HEK293T (cell line): Measurements from ENCODE around the gene LUZP1.

Experiments
- CTCF ChIA-PET: fragments of 350-600 bp; formaldehyde crosslinking; extraction: SDS; loops from one replicate; lab custom pipeline; 2021; ENCODE audit warnings: antibody characterized with exemption, inconsistent platforms; lab: Yijun Ruan, JAX
- POLR2A ChIA-PET: fragments of 350-600 bp; formaldehyde crosslinking; extraction: SDS; loops from one replicate; lab custom pipeline; 2020; ENCODE audit warnings: antibody characterized with exemption, inconsistent platforms; lab: Yijun Ruan, JAX
- DNase-seq: peaks from one replicate; pipeline ENCODE4 v3.0.0; 2012; ENCODE audit warnings: mixed read lengths; ENCODE audit errors: extremely low spot score
- ARNT ChIP-seq: fragments of 450-650 bp; IDR thresholded peaks from 2 replicates; pipeline ENCODE4 v1.6.1; 2017; ENCODE audit warnings: mild to moderate bottlenecking
- BHLHE40 ChIP-seq: fragments of 450-650 bp; IDR thresholded peaks from 2 replicates; pipeline ENCODE4 v1.6.1; 2016; ENCODE audit warnings: mild to moderate bottlenecking, moderate library complexity, borderline replicate concordance
- CTBP1 ChIP-seq: fragments of 450-650 bp; IDR thresholded peaks from 2 replicates; pipeline ENCODE4 v1.6.1; 2016; ENCODE audit warnings: borderline replicate concordance
- ELF4 ChIP-seq: fragments of 450-650 bp; IDR thresholded peaks from 2 replicates; pipeline ENCODE4 v1.6.1; 2017; ENCODE audit warnings: antibody characterized with exemption
- FOXA1 ChIP-seq: fragments of 450-650 bp; IDR thresholded peaks from 2 replicates; pipeline ENCODE4 v1.6.1; 2016; ENCODE audit warnings: mild to moderate bottlenecking
- FOXK2 ChIP-seq: fragments of 450-650 bp; IDR thresholded peaks from 2 replicates; pipeline ENCODE4 v1.6.1; 2016; ENCODE audit warnings: mild to moderate bottlenecking
- FOXM1 ChIP-seq: fragments of 450-650 bp; IDR thresholded peaks from 2 replicates; pipeline ENCODE4 v1.6.1; 2017; ENCODE audit warnings: mild to moderate bottlenecking, borderline replicate concordance
- HDGF ChIP-seq: fragments of 450-650 bp; IDR thresholded peaks from 2 replicates; pipeline ENCODE4 v1.6.1; 2017; ENCODE audit warnings: antibody characterized with exemption, borderline replicate concordance
- L3MBTL2 ChIP-seq: fragments of 450-650 bp; conservative IDR thresholded peaks from 2 replicates; pipeline ENCODE4 v1.6.1; 2016; ENCODE audit warnings: mild to moderate bottlenecking
- LEF1 ChIP-seq: fragments of 450-650 bp; IDR thresholded peaks from 2 replicates; pipeline ENCODE4 v1.6.1; 2017; ENCODE audit warnings: mild to moderate bottlenecking, borderline replicate concordance
- NFRKB ChIP-seq: fragments of 450-650 bp; IDR thresholded peaks from 2 replicates; pipeline ENCODE4 v1.6.1; 2016; ENCODE audit warnings: mild to moderate bottlenecking, moderate library complexity
- PKNOX1 ChIP-seq: fragments of 450-650 bp; IDR thresholded peaks from 2 replicates; pipeline ENCODE4 v1.6.1; 2016
- SP1 ChIP-seq: fragments of 450-650 bp; IDR thresholded peaks from 2 replicates; pipeline ENCODE4 v1.6.1; 2017
- SUZ12 ChIP-seq: fragments of 450-650 bp; IDR thresholded peaks from 2 replicates; pipeline ENCODE4 v1.6.1; 2016; ENCODE audit warnings: mild to moderate bottlenecking
- TARDBP ChIP-seq: fragments of 450-650 bp; IDR thresholded peaks from 2 replicates; pipeline ENCODE4 v1.6.1; 2016
- ZNF384 ChIP-seq: fragments of 450-650 bp; IDR thresholded peaks from 2 replicates; pipeline ENCODE4 v1.6.1; 2016

Gene LUZP1

GRCh38 chr1:23092447-23092846, 76.2 kb downstream of the LUZP1 start:
- POLR2A ChIA-PET = no interaction called here
- no peak for DNase-seq
- TF ChIP-seq L3MBTL2 (no peak), HDGF (no peak), NFRKB (no peak), BHLHE40 (no peak), FOXM1 (no peak), CTBP1 (no peak), SP1 (no peak), FOXA1 (no peak), SUZ12 (no peak), ELF4 (no peak), ZNF384 (no peak), FOXK2 (no peak), TARDBP (no peak), ARNT (no peak)
- CTCF ChIA-PET = interaction anchor here (1.0 kb wide), 1 partner anchor 93 kb away, joined by 5 read pairs; no protein-coding TSS in a partner anchor

GRCh38 chr1:23091545-23091944, 77.1 kb downstream of the LUZP1 start:
- CTCF ChIA-PET = no interaction called here
- POLR2A ChIA-PET = no interaction called here
- TF ChIP-seq FOXM1 (no peak), BHLHE40 (no peak), ZNF384 (no peak), CTBP1 (no peak), ELF4 (no peak), LEF1 (no peak), L3MBTL2 (no peak), SUZ12 (no peak), TARDBP (no peak), HDGF (no peak), ARNT (no peak), SP1 (no peak), FOXA1 (no peak), PKNOX1 (no peak), NFRKB (no peak), FOXK2 (no peak)
- DNase-seq = no peak

- ChIA-PET CTCF (interaction anchor here (2.4 kb wide), 1 partner anchor 94 kb away, joined by 6 read pairs; no protein-coding TSS in a partner anchor), POLR2A (no interaction called here)
- no peak for DNase-seq
- TF ChIP-seq BHLHE40 = no peak
- TF ChIP-seq L3MBTL2 = no peak
- no peak for TF ChIP-seq FOXM1
- no peak for TF ChIP-seq ELF4
- TF ChIP-seq PKNOX1 = no peak
- no peak for TF ChIP-seq SUZ12
These were observed 78.6 kb downstream of the LUZP1 start for GRCh38 chr1:23090056-23090455.

GRCh38 chr1:23088027-23088426, 80.6 kb downstream of the LUZP1 start:
- no peak for DNase-seq
- ChIA-PET CTCF (interaction anchor here (1.4 to 2.4 kb wide), 2 partner anchors 11 to 97 kb away, joined by 4 to 6 read pairs; no protein-coding TSS in a partner anchor), POLR2A (interaction anchor here (1.2 kb wide), 1 partner anchor 90 kb away, joined by 3 read pairs; no protein-coding TSS in a partner anchor)
- TF ChIP-seq ARNT (no peak), FOXM1 (no peak), SUZ12 (no peak), BHLHE40 (no peak), NFRKB (no peak), HDGF (no peak), ELF4 (no peak), FOXA1 (no peak)

GRCh38 chr1:23085696-23086095, 83.0 kb downstream of the LUZP1 start:
- ChIA-PET POLR2A (no interaction called here), CTCF (interaction anchor here (0.7 kb wide), 1 partner anchor 99 kb away, joined by 5 read pairs; no protein-coding TSS in a partner anchor)
- no peak for DNase-seq
- no peak for TF ChIP-seq SP1
- TF ChIP-seq L3MBTL2 = no peak
- TF ChIP-seq ARNT = no peak
- no peak for TF ChIP-seq FOXK2
- TF ChIP-seq NFRKB = no peak
- no peak for TF ChIP-seq LEF1
- no peak for TF ChIP-seq HDGF
- TF ChIP-seq FOXM1 = no peak
- no peak for TF ChIP-seq ZNF384

GRCh38 chr1:23084880-23085279, 83.8 kb downstream of the LUZP1 start:
- no peak for DNase-seq
- CTCF ChIA-PET = no interaction called here
- POLR2A ChIA-PET = no interaction called here
- TF ChIP-seq ELF4 (no peak), L3MBTL2 (no peak), FOXM1 (no peak), ARNT (no peak), SUZ12 (no peak), PKNOX1 (no peak)
